Panc1 (cell line): Measurements from ENCODE around the gene PIEZO1. TPM values are rescaled to one million over a fixed set of nuclear protein-coding genes. Genes with fewer than 3 reads are reported as not detected.

Experiments used
- ATAC-seq: fragments of 200-7000 bp; cut with Tn5 transposase; 2 replicates; pipeline ENCODE4 v1.9.1; 2020; ENCODE audit warnings: mild to moderate bottlenecking, moderate library complexity
- BruUV-seq: library from RNA; stranded (reverse); fragments of 400-500 nt; replicated peaks from 2 replicates; lab custom pipeline; 2021; lab: Mats Ljungman, UMichigan
- CTCF ChIA-PET: fragments of 300-600 bp; sonication (Branson Sonifier 250); formaldehyde crosslinking; loops from one replicate; lab custom pipeline; 2022; ENCODE audit warnings: antibody characterized with exemption; lab: Charles Lee
- POLR2A ChIA-PET: fragments of 300-600 bp; sonication (Branson Sonifier 250); formaldehyde crosslinking; loops from one replicate; lab custom pipeline; 2022; ENCODE audit warnings: antibody characterized with exemption; lab: Charles Lee
- DNase-seq: peaks from one replicate; pipeline ENCODE4 v3.0.0-alpha.2; 2010; ENCODE audit warnings: low read depth, low spot score
- H3K27ac ChIP-seq: 2 replicates; pipeline ENCODE4 v1.5.1; 2011; ENCODE audit warnings: mild to moderate bottlenecking, low read length, inconsistent platforms
- H3K27me3 ChIP-seq: fragments of 200-500 bp; sonication (Bioruptor generic); 2 replicates; pipeline ENCODE4 v1.6.0; 2014; ENCODE audit warnings: low read length, inconsistent platforms; ENCODE audit not compliant: control insufficient read depth, insufficient read depth
- H3K36me3 ChIP-seq: fragments of 200-500 bp; sonication (Bioruptor generic); 2 replicates; pipeline ENCODE4 v1.5.1; 2014; ENCODE audit warnings: inconsistent platforms, mild to moderate bottlenecking, low read length, moderate library complexity; ENCODE audit not compliant: control insufficient read depth, insufficient read depth
- H3K4me1 ChIP-seq: 2 replicates; pipeline ENCODE4 v1.5.1; 2011; ENCODE audit warnings: inconsistent platforms, mild to moderate bottlenecking, low read length, moderate library complexity; ENCODE audit not compliant: control insufficient read depth, insufficient read depth
- H3K4me3 ChIP-seq, 2 experiments: 2 replicates each; pipeline ENCODE4 v1.5.1; 2011 to 2012; ENCODE audit warnings: low read depth in 2 of 2, low read length in 2 of 2, mild to moderate bottlenecking in 2 of 2, inconsistent platforms in 1 of 2, moderate library complexity in 1 of 2
- H3K9me3 ChIP-seq: fragments of 200-500 bp; sonication (Bioruptor generic); 2 replicates; pipeline ENCODE4 v1.5.1; 2014; ENCODE audit warnings: low read depth, mild to moderate bottlenecking, inconsistent platforms, low read length, moderate library complexity; ENCODE audit not compliant: control insufficient read depth, insufficient read depth
- CTCF ChIP-seq: fragments of 450-650 bp; IDR thresholded peaks from 2 replicates; pipeline ENCODE4 v1.5.1; 2017; ENCODE audit warnings: mild to moderate bottlenecking
- POLR2AphosphoS5 ChIP-seq: IDR thresholded peaks from 2 replicates; pipeline ENCODE4 v1.6.1; 2012; ENCODE audit warnings: mild to moderate bottlenecking, low read depth, low read length, moderate library complexity
- REST ChIP-seq, 2 experiments: IDR thresholded peaks; 2 replicates each; pipeline ENCODE4 v1.6.1; 2011 to 2012; ENCODE audit warnings: low read depth in 2 of 2, control low read depth in 1 of 2, low read length in 1 of 2, mild to moderate bottlenecking in 1 of 2, moderate library complexity in 1 of 2; ENCODE audit not compliant: insufficient read depth in 1 of 2
- SIN3A ChIP-seq: IDR thresholded peaks from 2 replicates; pipeline ENCODE4 v1.6.1; 2012; ENCODE audit warnings: low read depth, mild to moderate bottlenecking, low read length, moderate library complexity, borderline replicate concordance; ENCODE audit not compliant: insufficient read depth
- TCF7L2 ChIP-seq: IDR thresholded peaks from 2 replicates; pipeline ENCODE4 v1.6.1; 2011; ENCODE audit warnings: mild to moderate bottlenecking, low read depth, low read length, inconsistent platforms
- in situ Hi-C: cut with HindIII; loops from 2 replicates; pipeline ENCODE4 v1.10.0; 2016; ENCODE audit warnings: low sequenced_read_pairs, low pct_unique_long_range_greater_than_20kb
- intact Hi-C: fragments of 100-400 bp; cut with micrococcal nuclease; formaldehyde crosslinking; loops from one replicate; pipeline ENCODE4 v1.10.0; 2022; ENCODE audit not compliant: unreplicated experiment
- total RNA-seq: library from RNA; stranded (reverse); gene quantifications from one replicate; pipeline ENCODE4 v1.2.1, GENCODE V29; 2021; ENCODE audit not compliant: unreplicated experiment

Gene PIEZO1
- total RNA-seq, 1 experiment from 2014 or later: 175 TPM

- no TSS peak for BruUV-seq
- Histone ChIP-seq H3K36me3 (peaks cover 6% of the 10 kb centered on the region; the same call in 1 of the 2 replicates), H3K4me1 (peaks cover 9% of the 10 kb centered on the region), H3K4me3 (no peak overlapping the region), H3K9me3 (no peaks in the 10 kb centered on the region), H3K27me3 (no peaks in the 10 kb centered on the region), H3K27ac (no peak overlapping the region)
- POLR2A ChIA-PET: no interaction called here
- no peak for DNase-seq
- TF ChIP-seq REST (IDR thresholded peaks at IDR 0.05; ENCODE audit: insufficient read depth in 1 of 2, low read depth in 2 of 2, low read length in 1 of 2) (no peak), CTCF (no peak), TCF7L2 (no peak), SIN3A (no peak), POLR2AphosphoS5 (no peak)
- intact Hi-C loops: no loop called here
- CTCF ChIA-PET: no interaction called here
- no peak for ATAC-seq
- in situ Hi-C loops: no loop called here
These were observed 82.4 kb downstream of the PIEZO1 start for GRCh38 chr16:88702371-88703210.

- CTCF ChIA-PET: no interaction called here
- intact Hi-C loops: no loop called here
These were observed 83.2 kb downstream of the PIEZO1 start for GRCh38 chr16:88701581-88702370.

More at GRCh38 chr16:88701581-88702370, 83.2 kb downstream of the PIEZO1 start:
- ATAC-seq: no peak
- no TSS peak for BruUV-seq
- Histone ChIP-seq H3K36me3 (peaks cover 3% of the 10 kb centered on the region; the same call in 1 of the 2 replicates), H3K9me3 (no peaks in the 10 kb centered on the region), H3K27me3 (no peaks in the 10 kb centered on the region), H3K4me3 (no peak overlapping the region), H3K27ac (no peak overlapping the region), H3K4me1 (peaks cover 4% of the 10 kb centered on the region; the same call in 1 of the 2 replicates)
- POLR2A ChIA-PET: no interaction called here
- no peak for DNase-seq
- in situ Hi-C loops: no loop called here
- no peak for TF ChIP-seq CTCF
- no peak for TF ChIP-seq SIN3A
- no peak for TF ChIP-seq TCF7L2
- TF ChIP-seq POLR2AphosphoS5: no peak
- no peak for TF ChIP-seq REST (IDR thresholded peaks at IDR 0.05; ENCODE audit: insufficient read depth in 1 of 2, low read depth in 2 of 2, low read length in 1 of 2)
